Stimulated activated CD8-positive, alpha-beta memory T cell treated with anti-CD3 and anti-CD28 coated beads, Interleukin-7, amount 100 ng/mL, for 1 hour (primary cell): Measurements from ENCODE around the gene AGBL2.
"Not testable (repeated sequence)": the region's sequence is repeated elsewhere in the genome, so short reads cannot be mapped to it uniquely, and the experiment has no call there.

Experiments used
- DNase-seq, 2 donors: peaks; one replicate each; pipeline ENCODE4 v3.0.0-alpha.2; 2020; ENCODE audit warnings: low read depth in 2 of 2

AGBL2 gene

DNA sequence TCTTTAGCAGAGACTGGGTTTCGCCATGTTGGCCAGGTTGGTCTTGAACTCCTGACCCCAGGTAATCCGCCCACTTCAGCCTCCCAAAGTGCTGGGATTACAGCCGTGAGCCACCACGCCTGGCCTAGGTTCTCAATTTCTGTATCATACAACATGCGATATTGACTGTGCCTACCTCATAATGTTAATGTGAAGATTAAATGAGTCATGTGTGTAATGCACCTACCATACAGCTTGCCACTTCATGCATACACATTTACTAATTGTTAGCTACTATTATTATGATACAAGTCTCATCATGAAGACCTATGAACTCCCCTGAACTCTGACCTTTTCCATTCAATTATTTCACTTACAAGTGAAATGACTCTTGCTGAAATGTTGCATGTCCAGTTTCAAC is 25.7 kb downstream of the AGBL2 start:
- no peak for DNase-seq

DNA sequence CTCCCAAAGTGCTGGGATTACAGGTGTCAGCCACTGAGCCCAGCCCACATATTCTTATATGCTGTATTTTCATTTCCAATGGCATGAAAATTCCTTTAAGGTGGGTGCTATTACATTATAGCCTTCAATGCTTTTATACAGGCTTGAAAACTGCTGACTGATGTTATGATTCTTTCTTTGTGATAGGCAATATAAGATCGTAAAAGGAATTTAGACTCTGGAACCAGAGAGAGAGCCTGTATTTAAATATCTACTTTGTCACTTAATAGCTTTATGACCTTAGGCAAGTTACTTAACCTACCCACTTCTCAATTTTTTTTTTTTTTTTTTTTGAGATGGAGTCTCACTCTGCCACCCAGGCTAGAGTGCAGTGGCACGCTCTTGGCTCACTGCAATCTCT is 26.2 kb downstream of the AGBL2 start:
- DNase-seq, result no peak

GRCh38 chr11:47688111-47688510 is 27.1 kb downstream of the AGBL2 start:
- DNase-seq, result no peak

DNA sequence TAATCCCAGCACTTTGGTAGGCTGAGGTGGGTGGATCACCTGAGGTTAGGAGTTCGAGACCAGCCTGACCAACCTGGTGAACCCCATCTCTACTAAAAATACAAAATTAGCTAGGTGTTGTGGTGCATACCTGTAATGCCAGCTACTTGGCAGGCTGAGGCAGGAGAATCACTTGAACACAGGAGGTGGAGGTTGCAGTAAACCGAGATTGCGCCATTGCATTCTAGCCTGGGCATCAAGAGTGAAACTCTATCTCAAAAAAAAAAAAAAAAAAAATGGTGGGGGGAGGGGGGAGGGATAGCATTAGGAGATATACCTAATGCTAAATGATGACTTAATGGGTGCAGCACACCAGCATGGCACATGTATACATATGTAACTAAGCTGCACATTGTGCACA is 28.5 kb downstream of the AGBL2 start:
- not testable (repeated sequence) for DNase-seq

DNA sequence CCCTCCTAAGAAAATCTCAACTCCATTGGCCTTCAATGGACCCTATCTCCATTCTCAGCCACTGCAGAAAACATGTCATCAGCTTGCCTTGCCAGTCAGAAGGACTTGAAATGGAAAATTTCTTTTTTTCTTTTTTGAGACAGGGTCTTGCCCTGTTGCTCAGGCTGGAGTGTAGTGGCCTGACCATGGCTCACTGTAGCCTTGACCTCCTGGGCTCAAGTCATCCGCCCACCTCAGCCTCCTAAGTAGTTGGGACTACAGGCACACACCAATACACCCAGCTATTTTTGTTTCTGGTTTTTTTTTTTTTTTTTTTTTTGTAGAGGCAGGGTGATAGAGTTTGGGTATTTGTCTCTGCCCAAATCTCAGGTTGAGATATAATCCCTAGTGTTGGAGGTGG is 29.0 kb downstream of the AGBL2 start:
- DNase-seq, result no peak

- no peak for DNase-seq
These were observed 39.3 kb downstream of the AGBL2 start for GRCh38 chr11:47675851-47676250.

DNA sequence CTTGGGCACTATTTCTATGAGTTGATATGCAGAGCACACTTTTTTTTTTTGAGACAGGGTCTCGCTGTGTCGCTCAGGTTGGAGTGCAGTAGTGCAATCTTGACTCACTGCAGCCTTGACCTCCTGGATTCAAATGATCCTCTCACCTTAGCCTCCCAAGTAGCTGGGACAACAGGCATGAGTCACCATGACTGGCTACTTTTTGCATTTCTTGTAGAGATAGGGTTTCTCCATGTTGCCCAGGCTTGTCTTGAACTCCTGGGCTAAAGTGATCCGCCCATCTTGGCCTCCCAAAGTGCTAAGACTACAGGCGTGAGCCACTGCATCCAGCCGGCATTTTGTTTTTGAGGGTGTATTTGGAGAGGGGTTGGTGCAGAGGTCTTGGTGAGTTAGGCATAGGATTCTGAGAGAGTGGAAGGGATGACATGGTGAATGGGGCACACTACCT is 42.9 kb downstream of the AGBL2 start:
- no peak for DNase-seq

- DNase-seq, result no peak
These were observed 45.3 kb downstream of the AGBL2 start for GRCh38 chr11:47669856-47670255.

GRCh38 chr11:47668665-47669064 is 46.5 kb downstream of the AGBL2 start:
- no peak for DNase-seq

DNA sequence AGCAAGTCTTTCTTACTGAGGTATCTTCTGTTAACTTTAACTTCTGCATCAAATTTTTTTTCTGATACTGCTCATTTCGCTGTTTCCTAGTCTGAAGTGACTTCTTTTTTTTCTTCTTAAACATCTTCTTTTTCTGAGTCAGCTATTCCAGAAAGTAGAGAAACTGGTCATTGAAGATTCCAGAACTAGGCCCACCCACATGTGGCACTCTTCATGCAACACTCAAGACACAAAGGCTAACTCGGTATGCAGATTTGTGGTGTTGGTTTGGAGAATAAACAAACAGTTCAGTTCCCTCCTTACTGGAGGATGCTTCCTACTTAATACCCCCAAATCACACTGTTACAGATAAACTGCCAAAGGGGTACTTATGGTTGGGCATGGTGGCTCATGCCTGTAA is 47.6 kb downstream of the AGBL2 start:
- DNase-seq, result no peak

- no peak for DNase-seq
These were observed 48.0 kb downstream of the AGBL2 start for GRCh38 chr11:47667135-47667534.

DNA sequence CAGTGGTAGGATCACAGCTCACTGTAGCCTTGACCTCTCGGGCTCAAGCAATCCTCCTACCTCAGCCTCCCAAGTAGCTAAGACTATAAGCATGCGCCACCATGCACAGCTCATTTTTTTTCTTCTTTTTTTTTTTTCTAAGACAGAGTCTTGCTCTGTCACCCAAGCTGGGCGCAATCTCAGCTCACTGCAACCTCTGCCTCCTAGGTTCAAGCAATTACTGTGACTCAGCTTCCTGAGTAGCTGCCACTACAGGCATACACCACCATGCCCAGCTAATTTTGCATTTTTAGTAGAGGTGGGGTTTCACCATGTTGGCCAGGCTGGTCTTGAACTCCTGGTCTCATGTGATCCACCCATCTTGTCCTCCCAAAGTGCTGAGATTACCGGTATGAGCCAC is 50.2 kb downstream of the AGBL2 start:
- not testable (repeated sequence) for DNase-seq

GRCh38 chr11:47661245-47661644 is 53.9 kb downstream of the AGBL2 start:
- no peak for DNase-seq

- DNase-seq, result no peak
These were observed 55.9 kb downstream of the AGBL2 start for GRCh38 chr11:47659276-47659675.

DNA sequence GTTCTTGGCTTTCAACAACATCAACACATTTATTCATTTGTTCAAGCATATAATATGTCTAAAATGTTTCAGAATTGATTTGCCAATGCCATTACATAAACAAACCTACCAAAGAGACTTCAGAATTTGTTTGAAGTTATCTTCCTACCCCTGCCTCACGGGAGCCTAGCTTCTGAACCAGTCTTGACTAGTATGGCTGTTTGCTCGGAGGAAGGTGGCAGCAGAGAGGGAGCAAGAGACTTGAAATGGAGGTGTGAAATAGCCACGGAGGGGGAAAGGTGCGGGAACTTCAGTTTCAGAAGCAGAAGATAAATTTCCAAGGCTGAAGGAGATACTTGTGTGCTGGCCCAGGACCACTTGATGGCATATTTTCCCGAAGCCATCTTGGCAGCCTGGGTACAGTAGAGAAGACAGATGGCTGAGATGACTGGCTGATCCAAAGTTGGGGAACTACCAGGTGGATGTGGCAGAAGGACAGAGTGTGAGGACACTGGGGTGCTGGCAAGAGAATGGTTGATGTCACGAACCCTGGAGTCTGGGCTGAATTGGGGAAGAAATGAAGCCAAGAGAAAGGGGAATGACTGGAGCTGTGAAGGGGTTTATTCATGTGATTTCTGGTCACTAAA is 58.8 kb downstream of the AGBL2 start:
- no peak for DNase-seq

GRCh38 chr11:47651818-47652469 is 63.2 kb downstream of the AGBL2 start:
- no peak for DNase-seq

DNA sequence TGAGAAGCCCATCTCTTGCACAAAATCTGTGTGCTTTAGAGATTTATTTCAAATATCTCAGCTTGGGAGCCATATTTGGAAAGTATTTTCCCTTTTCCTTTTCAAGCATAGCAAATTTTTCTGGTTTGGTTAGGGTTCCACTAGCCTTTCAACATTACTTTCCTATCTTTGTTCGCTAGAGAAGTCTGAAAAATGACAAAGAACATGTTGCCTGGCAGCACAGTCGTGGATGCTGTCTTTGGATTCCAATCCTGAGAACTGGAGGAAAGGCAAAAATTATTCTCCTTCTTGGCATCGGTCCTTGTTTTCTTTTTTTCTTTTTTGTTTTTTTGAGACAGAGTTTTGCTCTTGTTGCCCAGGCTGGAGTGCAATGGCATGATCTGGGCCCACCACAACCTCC is 65.9 kb downstream of the AGBL2 start:
- no peak for DNase-seq

GRCh38 chr11:47646019-47646418 is 69.2 kb downstream of the AGBL2 start:
- no peak for DNase-seq

GRCh38 chr11:47645500-47645899 is 69.7 kb downstream of the AGBL2 start:
- DNase-seq, result no peak

- peak; percentile 90 to 92 for DNase-seq
These were observed 72.9 kb downstream of the AGBL2 start, which contains the start of gene MTCH2 for GRCh38 chr11:47642099-47642855. Gene MTCH2 (minus strand): TSS chr11:47642559. CDS start chr11:47642465, 94 bp downstream.

- no peak for DNase-seq
These were observed 73.5 kb downstream of the AGBL2 start for GRCh38 chr11:47641600-47642098.

- not testable (repeated sequence) for DNase-seq
These were observed 74.7 kb downstream of the AGBL2 start for GRCh38 chr11:47640506-47640905.

- not testable (repeated sequence) for DNase-seq
These were observed 78.8 kb downstream of the AGBL2 start for GRCh38 chr11:47636331-47636730.
